GM12891 (cell line): ENCODE measurements around the gene RELCH.

ENCODE experiments used
- PAX5 ChIP-seq: IDR thresholded peaks from 2 replicates; pipeline ENCODE4 v1.6.1; 2011; ENCODE audit warnings: low read length, moderate library complexity, mild to moderate bottlenecking; ENCODE audit not compliant: insufficient read depth, severe bottlenecking
- POLR2A ChIP-seq: IDR thresholded peaks from 2 replicates; pipeline ENCODE4 v1.6.1; 2011; ENCODE audit warnings: low read depth, low read length, control low read depth
- POLR2AphosphoS5 ChIP-seq: IDR thresholded peaks from 2 replicates; pipeline ENCODE4 v1.6.1; 2011; ENCODE audit warnings: low read depth, low read length, control low read depth
- POU2F2 ChIP-seq: IDR thresholded peaks from 2 replicates; pipeline ENCODE4 v1.6.1; 2011; ENCODE audit warnings: low read depth, mild to moderate bottlenecking, control low read depth, low read length, moderate library complexity
- SPI1 ChIP-seq: IDR thresholded peaks from 2 replicates; pipeline ENCODE4 v1.6.1; 2011; ENCODE audit warnings: low read depth, low read length, control low read depth
- TAF1 ChIP-seq: IDR thresholded peaks from 2 replicates; pipeline ENCODE4 v1.6.1; 2011; ENCODE audit warnings: low read depth, low read length, control low read depth

- no peak for TF ChIP-seq POLR2A
- no peak for TF ChIP-seq POLR2AphosphoS5
- no peak for TF ChIP-seq TAF1
- TF ChIP-seq SPI1 = no peak
- TF ChIP-seq POU2F2 = no peak
- no peak for TF ChIP-seq PAX5
Measured at GRCh38 chr18:62206593-62206992, 19.5 kb downstream of the RELCH start.
